ENCODE measurements around the gene ZNF33B.

- TF ChIP-seq MAX (IDR thresholded peaks at IDR 0.05), result no peak
- no peak for TF ChIP-seq RAD21 (IDR thresholded peaks at IDR 0.05; ENCODE audit: low read depth)
- no peak for TF ChIP-seq YY1 (IDR thresholded peaks at IDR 0.05; ENCODE audit: low read depth)
- no peak for TF ChIP-seq TAF1 (IDR thresholded peaks at IDR 0.05; ENCODE audit: low read depth)
- no peak; the same call in 1 of the 2 replicates for TF ChIP-seq TEAD4 (IDR thresholded peaks at IDR 0.05)
- TF ChIP-seq, protein P1, sequence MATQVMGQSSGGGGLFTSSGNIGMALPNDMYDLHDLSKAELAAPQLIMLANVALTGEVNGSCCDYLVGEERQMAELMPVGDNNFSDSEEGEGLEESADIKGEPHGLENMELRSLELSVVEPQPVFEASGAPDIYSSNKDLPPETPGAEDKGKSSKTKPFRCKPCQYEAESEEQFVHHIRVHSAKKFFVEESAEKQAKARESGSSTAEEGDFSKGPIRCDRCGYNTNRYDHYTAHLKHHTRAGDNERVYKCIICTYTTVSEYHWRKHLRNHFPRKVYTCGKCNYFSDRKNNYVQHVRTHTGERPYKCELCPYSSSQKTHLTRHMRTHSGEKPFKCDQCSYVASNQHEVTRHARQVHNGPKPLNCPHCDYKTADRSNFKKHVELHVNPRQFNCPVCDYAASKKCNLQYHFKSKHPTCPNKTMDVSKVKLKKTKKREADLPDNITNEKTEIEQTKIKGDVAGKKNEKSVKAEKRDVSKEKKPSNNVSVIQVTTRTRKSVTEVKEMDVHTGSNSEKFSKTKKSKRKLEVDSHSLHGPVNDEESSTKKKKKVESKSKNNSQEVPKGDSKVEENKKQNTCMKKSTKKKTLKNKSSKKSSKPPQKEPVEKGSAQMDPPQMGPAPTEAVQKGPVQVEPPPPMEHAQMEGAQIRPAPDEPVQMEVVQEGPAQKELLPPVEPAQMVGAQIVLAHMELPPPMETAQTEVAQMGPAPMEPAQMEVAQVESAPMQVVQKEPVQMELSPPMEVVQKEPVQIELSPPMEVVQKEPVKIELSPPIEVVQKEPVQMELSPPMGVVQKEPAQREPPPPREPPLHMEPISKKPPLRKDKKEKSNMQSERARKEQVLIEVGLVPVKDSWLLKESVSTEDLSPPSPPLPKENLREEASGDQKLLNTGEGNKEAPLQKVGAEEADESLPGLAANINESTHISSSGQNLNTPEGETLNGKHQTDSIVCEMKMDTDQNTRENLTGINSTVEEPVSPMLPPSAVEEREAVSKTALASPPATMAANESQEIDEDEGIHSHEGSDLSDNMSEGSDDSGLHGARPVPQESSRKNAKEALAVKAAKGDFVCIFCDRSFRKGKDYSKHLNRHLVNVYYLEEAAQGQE (IDR thresholded peaks at IDR 0.05; ENCODE audit: low read depth), result no peak
- no peak; the same call in 1 of the 2 replicates for TF ChIP-seq NFIC (IDR thresholded peaks at IDR 0.05)
- no peak for TF ChIP-seq EP300 (IDR thresholded peaks at IDR 0.05; ENCODE audit: borderline replicate concordance)
- TF ChIP-seq CREB1 (IDR thresholded peaks at IDR 0.05; ENCODE audit: low read depth), result no peak
- no peak for TF ChIP-seq EGR1 (IDR thresholded peaks at IDR 0.05)
- TF ChIP-seq, protein P2, sequence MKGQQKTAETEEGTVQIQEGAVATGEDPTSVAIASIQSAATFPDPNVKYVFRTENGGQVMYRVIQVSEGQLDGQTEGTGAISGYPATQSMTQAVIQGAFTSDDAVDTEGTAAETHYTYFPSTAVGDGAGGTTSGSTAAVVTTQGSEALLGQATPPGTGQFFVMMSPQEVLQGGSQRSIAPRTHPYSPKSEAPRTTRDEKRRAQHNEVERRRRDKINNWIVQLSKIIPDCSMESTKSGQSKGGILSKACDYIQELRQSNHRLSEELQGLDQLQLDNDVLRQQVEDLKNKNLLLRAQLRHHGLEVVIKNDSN (IDR thresholded peaks at IDR 0.05), result no peak
- no peak for TF ChIP-seq ZBTB7A (IDR thresholded peaks at IDR 0.05; ENCODE audit: low read depth)
- TF ChIP-seq CEBPB (IDR thresholded peaks at IDR 0.05), result no peak
These were observed 719 bp downstream of the ZNF33B start for GRCh38 chr10:42637648-42638054.
